ENCODE data around the gene TBC1D2B.
A peak's percentile ranks its signal among the peaks of the same experiment; 100 is the strongest.
"Not testable (repeated sequence)": the region's sequence is repeated elsewhere in the genome, so short reads cannot be mapped to it uniquely, and the experiment has no call there.

TBC1D2B gene

DNA sequence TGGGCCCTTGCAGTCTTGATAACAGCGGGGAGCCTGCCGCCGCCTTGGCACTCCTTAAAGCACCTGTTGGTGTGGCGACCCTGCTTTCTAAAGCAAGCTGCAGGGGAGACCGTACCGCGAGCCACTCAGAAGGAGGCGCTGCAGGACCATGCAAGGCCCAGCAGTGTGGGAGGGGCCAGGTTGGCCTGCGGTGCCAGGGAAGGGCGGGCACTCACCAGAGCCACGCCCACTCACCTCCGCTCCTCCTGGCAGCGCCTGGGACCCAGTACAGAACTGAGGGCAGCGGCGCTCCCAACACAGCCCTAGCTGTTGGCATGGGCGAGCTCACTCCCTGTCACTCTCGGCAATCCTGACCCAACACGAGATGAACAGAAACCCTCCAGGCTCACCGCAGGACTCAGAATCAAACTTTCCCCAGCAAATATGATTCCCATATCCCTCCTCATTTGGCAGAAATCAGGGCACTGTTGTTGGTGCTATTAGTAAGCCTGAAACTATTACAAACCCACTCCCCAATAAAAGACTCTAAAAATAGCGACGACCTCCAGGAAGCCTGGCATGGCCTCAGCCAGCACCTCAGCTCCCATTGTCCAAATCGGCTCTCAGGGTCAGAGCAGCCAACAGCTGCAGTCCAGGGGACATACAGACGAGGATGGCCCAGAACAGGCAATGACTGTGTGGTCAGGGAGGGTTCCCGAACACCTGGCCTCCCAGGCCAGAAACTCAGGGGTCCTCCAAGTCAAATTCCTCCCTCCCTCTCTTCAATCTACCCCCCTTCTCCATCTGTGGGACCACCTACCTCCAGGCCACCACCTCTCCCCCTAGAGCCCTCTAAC is 77.2 kb downstream of the TBC1D2B start:
- H3K4me3 ChIP-seq (ENCODE audit: low read length) = no peak overlapping the region
- DNase-seq (ENCODE audit: low read depth) = peak; percentile 16
- TF ChIP-seq, protein P1, sequence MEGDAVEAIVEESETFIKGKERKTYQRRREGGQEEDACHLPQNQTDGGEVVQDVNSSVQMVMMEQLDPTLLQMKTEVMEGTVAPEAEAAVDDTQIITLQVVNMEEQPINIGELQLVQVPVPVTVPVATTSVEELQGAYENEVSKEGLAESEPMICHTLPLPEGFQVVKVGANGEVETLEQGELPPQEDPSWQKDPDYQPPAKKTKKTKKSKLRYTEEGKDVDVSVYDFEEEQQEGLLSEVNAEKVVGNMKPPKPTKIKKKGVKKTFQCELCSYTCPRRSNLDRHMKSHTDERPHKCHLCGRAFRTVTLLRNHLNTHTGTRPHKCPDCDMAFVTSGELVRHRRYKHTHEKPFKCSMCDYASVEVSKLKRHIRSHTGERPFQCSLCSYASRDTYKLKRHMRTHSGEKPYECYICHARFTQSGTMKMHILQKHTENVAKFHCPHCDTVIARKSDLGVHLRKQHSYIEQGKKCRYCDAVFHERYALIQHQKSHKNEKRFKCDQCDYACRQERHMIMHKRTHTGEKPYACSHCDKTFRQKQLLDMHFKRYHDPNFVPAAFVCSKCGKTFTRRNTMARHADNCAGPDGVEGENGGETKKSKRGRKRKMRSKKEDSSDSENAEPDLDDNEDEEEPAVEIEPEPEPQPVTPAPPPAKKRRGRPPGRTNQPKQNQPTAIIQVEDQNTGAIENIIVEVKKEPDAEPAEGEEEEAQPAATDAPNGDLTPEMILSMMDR (conservative IDR thresholded peaks at IDR 0.05; ENCODE audit: low read length) = peak; percentile 16; the same call in 1 of the 2 replicates

GRCh38 chr15:77999486-77999885 is 78.0 kb downstream of the TBC1D2B start:
- H3K4me3 ChIP-seq (ENCODE audit: low read length) = no peak overlapping the region
- no peak for DNase-seq (ENCODE audit: low read depth)
- TF ChIP-seq, protein P1 (conservative IDR thresholded peaks at IDR 0.05; ENCODE audit: low read length) = no peak

DNA sequence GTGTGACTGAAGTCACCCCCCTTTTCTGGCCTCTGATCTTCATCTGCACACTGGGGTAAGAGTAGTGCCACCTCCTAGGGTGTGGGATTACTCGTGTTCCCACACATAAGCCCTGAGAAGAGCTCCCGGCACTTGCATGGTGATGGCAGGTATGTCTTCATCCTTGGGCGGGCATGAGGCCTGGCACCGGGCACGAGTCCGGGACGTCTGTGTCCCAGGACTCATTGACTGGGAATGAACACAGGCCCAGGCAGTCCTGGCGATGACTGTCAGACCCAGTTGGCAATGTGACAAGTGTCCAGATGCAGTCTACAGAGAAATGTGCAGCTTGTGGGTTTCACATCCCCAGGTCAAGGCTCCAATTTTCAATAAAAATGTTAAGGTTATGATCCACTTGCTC is 78.9 kb downstream of the TBC1D2B start:
- DNase-seq (ENCODE audit: low read depth) = no peak
- TF ChIP-seq, protein P1 (conservative IDR thresholded peaks at IDR 0.05; ENCODE audit: low read length) = no peak
- H3K4me3 ChIP-seq (ENCODE audit: low read length) = no peak overlapping the region

DNA sequence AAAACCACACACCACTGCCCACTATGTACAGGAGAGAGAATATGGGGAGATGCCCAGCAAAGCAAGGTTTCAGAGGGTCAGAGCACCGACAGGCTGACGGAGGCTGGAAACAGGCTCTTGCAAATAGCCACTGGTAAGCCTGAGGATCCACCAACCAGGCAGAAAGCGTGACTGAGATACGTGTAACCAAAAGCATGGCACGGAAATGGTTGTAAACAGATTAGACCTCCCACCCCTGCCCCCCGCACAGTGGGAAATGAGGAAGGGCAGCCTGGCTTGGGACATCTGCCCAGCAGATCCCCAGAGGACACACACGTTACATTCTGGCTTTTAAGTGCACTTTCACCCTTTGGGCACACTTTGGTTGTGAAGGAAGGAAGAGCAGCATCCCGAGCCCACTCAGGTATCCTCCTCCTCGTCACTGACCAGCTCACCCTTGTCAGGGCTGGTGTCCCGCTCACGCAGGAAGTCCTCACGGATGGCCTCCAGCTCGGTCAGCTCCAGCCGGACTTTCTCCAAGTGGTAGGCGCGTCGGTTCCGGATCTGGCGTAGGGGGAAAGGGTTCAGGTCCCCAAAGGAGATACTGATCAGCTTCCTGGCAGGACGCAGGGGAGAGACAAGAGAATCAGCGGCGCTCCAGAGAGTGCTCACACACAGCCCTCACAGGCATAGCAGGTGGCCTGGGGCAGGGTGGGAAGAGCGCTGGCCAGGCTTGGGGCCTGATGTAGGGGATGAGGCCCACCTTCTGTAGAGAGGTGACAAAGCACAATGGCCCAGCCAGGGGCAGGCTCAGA is 79.6 kb downstream of the TBC1D2B start:
- not testable (repeated sequence) for DNase-seq (ENCODE audit: low read depth); H3K4me3 ChIP-seq (ENCODE audit: low read length)

GRCh38 chr15:77997221-77997620 is 80.3 kb downstream of the TBC1D2B start:
- not testable (repeated sequence) for H3K4me3 ChIP-seq (ENCODE audit: low read length); DNase-seq (ENCODE audit: low read depth)

DNA sequence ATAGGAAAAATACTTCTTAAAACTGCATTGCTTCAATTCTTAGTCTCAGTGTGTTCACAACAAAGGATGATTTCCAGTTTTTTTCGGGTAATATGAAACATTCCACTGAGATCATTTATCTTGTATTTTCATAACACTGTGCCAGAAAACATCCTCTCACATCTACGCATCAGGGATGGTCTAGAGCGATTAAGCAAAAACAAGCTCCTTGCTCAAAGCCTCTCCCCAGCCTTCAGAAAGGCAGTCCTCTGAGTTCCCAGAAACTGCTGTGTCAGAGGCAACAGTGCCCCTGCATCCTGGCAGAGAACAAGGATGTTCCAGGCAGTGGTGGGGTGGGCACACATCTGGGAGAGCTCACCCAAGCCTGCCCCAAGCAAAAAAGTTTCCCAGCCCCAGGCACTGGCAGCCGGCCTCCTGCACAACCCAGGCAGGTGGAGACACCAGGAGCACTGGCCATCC is 80.8 kb downstream of the TBC1D2B start:
- H3K4me3 ChIP-seq (ENCODE audit: low read length) = not testable (repeated sequence)

DNA sequence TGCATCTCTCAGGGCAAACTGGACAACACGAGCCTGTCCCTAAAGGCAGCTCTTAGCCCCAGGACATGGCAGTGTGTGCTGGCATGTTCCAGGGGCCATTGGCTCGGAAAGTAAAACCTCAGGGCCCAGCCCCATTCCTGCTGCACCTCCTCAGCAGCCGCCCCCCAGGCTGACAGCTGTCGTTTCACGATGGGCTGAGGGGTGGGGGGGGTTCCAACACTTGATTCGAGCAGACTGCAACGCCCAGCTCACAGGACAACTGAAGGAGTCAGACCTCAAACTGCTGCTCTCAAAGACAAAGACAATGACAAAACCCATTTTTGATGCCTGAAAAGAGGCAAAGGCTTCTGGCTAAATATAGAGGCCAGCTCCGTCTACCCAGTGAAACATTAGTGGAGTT is 81.3 kb downstream of the TBC1D2B start:
- not testable (repeated sequence) for H3K4me3 ChIP-seq (ENCODE audit: low read length); DNase-seq (ENCODE audit: low read depth)

More for the DNA sequence above, 80.8 kb downstream of the TBC1D2B start:
- DNase-seq (ENCODE audit: low read depth) = peak; percentile 42

DNA sequence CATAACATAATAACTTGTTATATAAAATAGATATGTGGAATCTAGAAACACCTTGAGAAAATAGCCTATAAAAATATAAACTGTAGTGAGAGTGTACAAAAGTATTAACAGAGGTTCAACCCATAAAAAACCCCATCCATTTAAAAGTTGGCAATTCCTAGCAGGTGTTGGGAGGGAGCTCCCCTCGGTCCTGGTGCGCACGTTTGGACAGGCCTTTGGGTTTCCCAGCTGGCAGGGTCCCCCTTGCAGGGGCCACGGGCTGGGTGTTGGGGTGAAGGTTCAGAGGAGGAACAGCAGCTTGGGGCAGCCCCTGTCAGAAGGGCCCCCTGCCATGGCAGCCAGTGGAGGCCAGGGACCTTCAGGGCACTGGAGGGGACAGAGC is 82.0 kb downstream of the TBC1D2B start:
- DNase-seq (ENCODE audit: low read depth); H3K4me3 ChIP-seq (ENCODE audit: low read length): not testable (repeated sequence)

- H3K4me3 ChIP-seq (ENCODE audit: low read length) = not testable (repeated sequence)
- peak; percentile 83 for DNase-seq (ENCODE audit: low read depth)
These were observed 82.5 kb downstream of the TBC1D2B start for GRCh38 chr15:77994893-77995536.

GRCh38 chr15:77993970-77994693 is 83.4 kb downstream of the TBC1D2B start:
- peak; percentile 93 for DNase-seq (ENCODE audit: low read depth)

More at GRCh38 chr15:77993970-77994693, 83.4 kb downstream of the TBC1D2B start:
- H3K4me3 ChIP-seq (ENCODE audit: low read length) = not testable (repeated sequence)
- TF ChIP-seq, protein P1 (conservative IDR thresholded peaks at IDR 0.05; ENCODE audit: low read length) = peak; percentile 11; the same call in 1 of the 2 replicates
